MM.1S (cell line): ENCODE measurements around the gene MUC7.

Source experiments
- DNase-seq: peaks from one replicate; pipeline ENCODE4 v3.0.0-alpha.2; 2015
- H2AFZ ChIP-seq: fragments of 300-600 bp; sonication (generic); 2 replicates; pipeline ENCODE4 v1.6.0; 2016; ENCODE audit warnings: antibody characterized with exemption, low read length
- H3F3A ChIP-seq: fragments of 300-600 bp; sonication (generic); 2 replicates; pipeline ENCODE4 v1.6.1; 2016; ENCODE audit warnings: mild to moderate bottlenecking, antibody characterized with exemption, low read length, moderate library complexity, mixed read lengths; ENCODE audit not compliant: insufficient read depth
- H3K27ac ChIP-seq: fragments of 300-600 bp; sonication (generic); 2 replicates; pipeline ENCODE4 v1.5.1; 2016; ENCODE audit warnings: mild to moderate bottlenecking, low read length
- H3K27me3 ChIP-seq: fragments of 300-600 bp; sonication (generic); replicated peaks from 2 replicates; pipeline ENCODE4 v1.6.0; 2016; ENCODE audit warnings: low read length; ENCODE audit not compliant: insufficient read depth
- H3K36me3 ChIP-seq: fragments of 300-600 bp; sonication (generic); replicated peaks from 2 replicates; pipeline ENCODE4 v1.6.1; 2016; ENCODE audit warnings: mild to moderate bottlenecking, low read length, mixed read lengths; ENCODE audit not compliant: insufficient read depth
- H3K4me1 ChIP-seq: fragments of 300-600 bp; sonication (generic); 2 replicates; pipeline ENCODE4 v1.6.1; 2016; ENCODE audit warnings: low read length, mixed read lengths
- H3K4me2 ChIP-seq: fragments of 300-600 bp; sonication (generic); 2 replicates; pipeline ENCODE4 v1.6.0; 2016; ENCODE audit warnings: low read depth, low read length
- H3K4me3 ChIP-seq: fragments of 300-600 bp; sonication (generic); 2 replicates; pipeline ENCODE4 v1.5.1; 2016; ENCODE audit warnings: low read length, mixed read lengths
- H3K79me2 ChIP-seq: fragments of 300-600 bp; sonication (generic); 2 replicates; pipeline ENCODE4 v1.6.1; 2016; ENCODE audit warnings: mixed run types, low read length, mixed read lengths
- H3K9ac ChIP-seq: fragments of 300-600 bp; sonication (generic); 2 replicates; pipeline ENCODE4 v1.6.1; 2016; ENCODE audit warnings: low read length, mixed read lengths
- H3K9me2 ChIP-seq: fragments of 300-600 bp; sonication (generic); replicated peaks from 2 replicates; pipeline ENCODE4 v1.6.1; 2016; ENCODE audit warnings: mild to moderate bottlenecking, low read length, mixed read lengths; ENCODE audit not compliant: insufficient read depth
- H3K9me3 ChIP-seq: fragments of 300-600 bp; sonication (generic); replicated peaks from 2 replicates; pipeline ENCODE4 v1.6.1; 2016; ENCODE audit warnings: mild to moderate bottlenecking, low read length, mixed read lengths; ENCODE audit not compliant: insufficient read depth
- H4K20me1 ChIP-seq: fragments of 300-600 bp; sonication (generic); 2 replicates; pipeline ENCODE4 v1.6.1; 2016; ENCODE audit warnings: mild to moderate bottlenecking, low read length, moderate library complexity, mixed read lengths; ENCODE audit not compliant: insufficient read depth
- EZH2 ChIP-seq: fragments of 300-600 bp; sonication (generic); optimal IDR thresholded peaks from 2 replicates; pipeline ENCODE3; 2017; ENCODE audit warnings: low read depth, mild to moderate bottlenecking, antibody characterized with exemption, low read length, mixed read lengths
- EZH2phosphoT487 ChIP-seq: fragments of 300-600 bp; sonication (generic); IDR thresholded peaks from 2 replicates; pipeline ENCODE4 v1.6.1; 2018; ENCODE audit warnings: antibody characterized with exemption, low read length
- TF ChIP-seq, protein P1 (sequence below): fragments of 300-600 bp; sonication (generic); IDR thresholded peaks from 2 replicates; pipeline ENCODE4 v1.5.1; 2016; ENCODE audit warnings: antibody characterized with exemption, low read length, mixed read lengths

Gene MUC7

DNA sequence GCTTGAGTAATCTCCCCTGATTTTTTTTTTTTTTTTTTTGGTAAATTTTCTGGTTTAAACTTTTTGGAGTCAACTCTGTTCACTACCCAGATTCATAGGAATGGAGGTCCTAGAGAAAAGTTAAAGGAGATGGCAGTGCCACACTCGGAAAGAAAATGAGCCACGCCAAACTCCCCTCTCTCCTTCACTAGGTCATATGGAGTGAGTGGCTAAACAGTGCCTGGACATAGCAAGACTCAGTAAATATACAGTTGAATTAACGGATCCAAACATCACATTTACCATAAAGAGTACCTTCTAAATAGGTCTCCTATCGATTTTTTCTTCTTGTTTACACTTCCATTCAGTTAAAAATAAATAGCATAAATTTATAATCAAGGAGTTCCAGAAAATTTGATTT is 32.7 kb downstream of the MUC7 start:
- Histone ChIP-seq H2AFZ (no peak overlapping the region), H3K4me3 (no peak overlapping the region)

DNA sequence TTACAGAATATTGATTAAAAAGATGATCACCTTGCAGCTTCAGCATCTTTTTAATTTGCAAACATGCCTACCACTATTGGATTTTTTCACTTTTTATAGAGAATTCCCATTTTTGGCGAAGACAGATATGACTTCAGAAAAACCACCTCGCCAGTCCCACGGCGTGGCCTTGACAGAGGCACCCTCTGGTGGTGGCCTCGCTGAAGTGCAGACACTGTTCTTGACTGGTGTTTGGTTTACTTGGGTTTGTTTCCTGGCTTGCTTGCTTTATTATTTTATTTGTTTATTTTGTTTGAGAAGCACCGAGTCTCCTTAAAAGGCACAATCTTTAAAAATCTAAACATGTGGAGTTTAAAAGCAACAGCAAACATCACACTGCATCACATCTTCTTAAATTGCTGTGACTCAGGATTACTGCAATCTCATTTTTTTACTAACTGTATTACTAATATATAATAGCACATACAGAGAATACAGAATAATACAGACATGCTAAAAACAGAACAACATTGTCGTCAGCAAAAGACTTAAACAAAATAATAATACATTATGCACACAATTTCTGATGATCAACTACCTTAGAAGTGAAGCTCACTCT is 33.3 kb downstream of the MUC7 start:
- H3K9me3 ChIP-seq, result no peaks in the 10 kb centered on the region
- no peaks in the 10 kb centered on the region for H3K27me3 ChIP-seq
- no peak overlapping the region for H3K4me3 ChIP-seq
- TF ChIP-seq, protein P1, sequence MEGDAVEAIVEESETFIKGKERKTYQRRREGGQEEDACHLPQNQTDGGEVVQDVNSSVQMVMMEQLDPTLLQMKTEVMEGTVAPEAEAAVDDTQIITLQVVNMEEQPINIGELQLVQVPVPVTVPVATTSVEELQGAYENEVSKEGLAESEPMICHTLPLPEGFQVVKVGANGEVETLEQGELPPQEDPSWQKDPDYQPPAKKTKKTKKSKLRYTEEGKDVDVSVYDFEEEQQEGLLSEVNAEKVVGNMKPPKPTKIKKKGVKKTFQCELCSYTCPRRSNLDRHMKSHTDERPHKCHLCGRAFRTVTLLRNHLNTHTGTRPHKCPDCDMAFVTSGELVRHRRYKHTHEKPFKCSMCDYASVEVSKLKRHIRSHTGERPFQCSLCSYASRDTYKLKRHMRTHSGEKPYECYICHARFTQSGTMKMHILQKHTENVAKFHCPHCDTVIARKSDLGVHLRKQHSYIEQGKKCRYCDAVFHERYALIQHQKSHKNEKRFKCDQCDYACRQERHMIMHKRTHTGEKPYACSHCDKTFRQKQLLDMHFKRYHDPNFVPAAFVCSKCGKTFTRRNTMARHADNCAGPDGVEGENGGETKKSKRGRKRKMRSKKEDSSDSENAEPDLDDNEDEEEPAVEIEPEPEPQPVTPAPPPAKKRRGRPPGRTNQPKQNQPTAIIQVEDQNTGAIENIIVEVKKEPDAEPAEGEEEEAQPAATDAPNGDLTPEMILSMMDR, result peak; percentile 98
- no peak for TF ChIP-seq EZH2phosphoT487
- no peaks in the 10 kb centered on the region for H3K9me2 ChIP-seq
- no peaks in the 10 kb centered on the region for H3K36me3 ChIP-seq
- no peaks in the 10 kb centered on the region for H3F3A ChIP-seq
- peak; percentile 72 for DNase-seq
- no peaks in the 10 kb centered on the region for H4K20me1 ChIP-seq
- H3K4me1 ChIP-seq, result no peaks in the 10 kb centered on the region
- no peak overlapping the region for H3K4me2 ChIP-seq
- H3K9ac ChIP-seq, result no peak overlapping the region
- no peak overlapping the region for H3K27ac ChIP-seq
- H3K79me2 ChIP-seq, result no peaks in the 10 kb centered on the region
- H2AFZ ChIP-seq, result no peak overlapping the region

More for the DNA sequence above, 32.7 kb downstream of the MUC7 start:
- Histone ChIP-seq H3K9me2 (no peaks in the 10 kb centered on the region), H3K79me2 (no peaks in the 10 kb centered on the region), H4K20me1 (no peaks in the 10 kb centered on the region), H3K36me3 (no peaks in the 10 kb centered on the region), H3K9ac (no peak overlapping the region), H3K4me2 (no peak overlapping the region), H3K27ac (no peak overlapping the region), H3K9me3 (no peaks in the 10 kb centered on the region), H3K27me3 (no peaks in the 10 kb centered on the region), H3K4me1 (no peaks in the 10 kb centered on the region), H3F3A (no peaks in the 10 kb centered on the region)
- TF ChIP-seq, protein P1, result no peak
- TF ChIP-seq EZH2phosphoT487, result no peak
- no peak for TF ChIP-seq EZH2
- no peak for DNase-seq

- Histone ChIP-seq H3K9me2 (no peaks in the 10 kb centered on the region), H3K4me2 (no peak overlapping the region), H3K9me3 (no peaks in the 10 kb centered on the region), H3F3A (no peaks in the 10 kb centered on the region), H3K27ac (no peak overlapping the region), H4K20me1 (no peaks in the 10 kb centered on the region), H3K4me3 (no peak overlapping the region), H3K79me2 (no peaks in the 10 kb centered on the region), H3K9ac (no peak overlapping the region), H3K27me3 (no peaks in the 10 kb centered on the region), H3K4me1 (no peaks in the 10 kb centered on the region), H2AFZ (no peak overlapping the region), H3K36me3 (no peaks in the 10 kb centered on the region)
- DNase-seq, result no peak
- no peak for TF ChIP-seq EZH2
- TF ChIP-seq, protein P1, result no peak
Measured at GRCh38 chr4:70508801-70509200, 36.8 kb downstream of the MUC7 start.
